ENCODE results near the gene ZNF234.
"Not testable (repeated sequence)": the region's sequence is repeated elsewhere in the genome, so short reads cannot be mapped to it uniquely, and the experiment has no call there.

Gene ZNF234

DNA sequence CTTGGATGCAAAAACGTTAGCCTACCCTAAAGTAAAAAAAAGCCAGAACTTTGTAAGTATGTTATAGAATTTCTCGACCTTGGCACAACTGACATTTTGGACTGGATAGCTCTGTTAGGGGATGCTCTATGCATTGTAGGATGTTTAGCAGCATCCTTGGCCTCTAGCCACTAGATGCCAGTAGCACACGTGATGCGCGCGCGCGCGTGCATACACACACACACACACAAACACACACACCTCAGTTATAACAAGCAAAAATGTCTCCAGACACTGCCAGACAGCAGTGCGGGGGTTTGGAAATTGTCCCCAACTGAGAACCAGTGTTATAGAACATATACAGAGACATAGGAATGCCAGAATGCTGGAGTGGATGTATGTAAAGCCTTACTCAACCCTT, 40.8 kb downstream of the ZNF234 start:
- no peak for DNase-seq

DNA sequence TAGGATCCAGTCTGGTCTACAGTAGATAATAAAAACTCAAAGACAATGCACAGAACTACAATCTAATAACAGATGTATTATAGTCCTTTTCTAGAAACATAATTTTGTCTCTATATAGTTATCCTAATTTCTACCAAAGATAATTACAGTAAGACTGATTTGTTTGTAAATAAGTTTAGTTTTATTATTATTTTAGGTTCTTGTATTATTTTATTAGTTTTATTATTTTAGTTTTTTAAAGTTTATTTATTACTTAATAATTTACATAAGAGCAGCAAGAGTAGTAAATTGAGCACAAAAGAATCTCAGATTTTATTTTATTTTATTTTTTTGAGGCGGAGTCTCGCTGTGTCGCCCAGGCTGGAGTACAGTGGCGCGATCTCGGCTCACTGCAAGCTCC, 48.7 kb downstream of the ZNF234 start:
- DNase-seq: no peak

DNA sequence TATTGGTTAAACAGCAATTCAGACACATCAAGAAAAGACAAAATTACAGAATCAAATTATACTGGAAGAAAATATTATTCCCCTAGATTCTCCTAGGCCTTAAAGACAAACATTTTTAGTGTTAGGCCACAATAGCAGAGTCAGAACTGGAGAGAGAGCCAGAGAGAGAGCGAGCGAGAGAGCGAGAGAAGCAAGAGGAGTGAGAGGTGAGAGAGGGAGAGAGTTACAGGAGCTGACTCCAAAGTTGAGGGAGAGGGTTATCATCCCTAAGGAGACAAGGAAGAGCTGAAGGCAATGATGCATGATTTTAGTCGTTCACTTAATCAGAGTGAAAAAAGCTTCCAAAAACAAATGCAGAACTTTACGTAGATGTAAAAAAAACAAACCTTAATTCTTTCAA, 50.8 kb downstream of the ZNF234 start:
- DNase-seq: no peak

DNA sequence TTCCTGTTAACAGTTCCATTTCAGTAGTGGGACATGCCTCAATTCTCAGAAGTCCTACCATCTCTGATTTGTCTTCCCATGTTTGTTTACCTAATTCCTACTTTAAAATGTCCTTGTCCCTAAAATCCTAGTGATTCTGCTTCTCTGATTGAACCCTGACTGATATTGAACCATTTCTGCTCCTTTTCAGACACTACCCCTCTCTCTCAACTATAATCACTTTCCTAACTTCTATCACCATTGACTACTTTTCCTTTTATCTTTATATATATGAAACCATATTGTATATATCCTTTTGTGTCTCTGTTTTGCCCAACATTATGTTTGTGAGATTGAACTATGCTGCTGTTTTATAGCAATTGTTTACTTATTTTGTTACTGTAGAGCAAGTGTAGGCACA, 55.4 kb downstream of the ZNF234 start:
- DNase-seq: no peak

- DNase-seq: no peak
Measured at GRCh38 chr19:44202470-44202869, 61.1 kb downstream of the ZNF234 start.

DNA sequence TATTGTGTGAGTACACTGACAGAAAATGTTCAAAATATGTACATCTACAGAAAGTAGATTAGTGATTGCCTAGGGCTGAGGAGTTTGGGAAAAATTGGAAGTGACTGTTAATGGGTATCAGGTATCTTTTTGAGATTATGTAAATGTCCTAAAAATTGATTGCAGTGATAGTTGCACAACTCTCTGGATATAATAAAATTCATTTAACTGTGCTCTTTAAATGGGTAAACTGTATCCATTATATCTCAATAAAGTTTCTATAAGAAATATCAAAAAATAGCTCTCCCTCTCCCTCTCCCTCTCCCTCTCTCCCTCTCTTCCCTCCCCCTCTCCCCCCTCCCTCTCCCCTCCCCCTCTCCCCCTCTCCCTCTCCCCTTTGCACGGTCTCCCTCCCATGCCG, 61.6 kb downstream of the ZNF234 start:
- no peak for DNase-seq

- not testable (repeated sequence) for DNase-seq
Measured at GRCh38 chr19:44203877-44204276, 62.5 kb downstream of the ZNF234 start.

DNA sequence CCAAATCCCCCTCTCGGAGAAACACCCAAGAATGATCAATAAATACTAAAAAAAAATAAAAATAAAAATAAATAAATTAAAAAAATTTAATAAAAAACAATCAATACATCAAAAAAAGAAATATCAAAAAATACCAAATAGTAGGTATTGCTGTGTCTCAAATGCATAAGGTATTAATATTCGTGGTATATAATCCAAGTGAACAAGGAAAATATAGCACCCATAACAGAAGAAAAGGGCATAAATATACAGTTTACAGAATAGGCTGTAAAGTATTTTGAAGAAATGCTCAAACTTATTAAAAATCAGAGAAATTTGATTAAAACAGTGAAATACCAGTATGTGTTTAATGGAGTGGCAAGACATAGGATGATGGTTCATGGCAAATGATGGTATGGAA, 63.4 kb downstream of the ZNF234 start:
- DNase-seq: no peak

DNA sequence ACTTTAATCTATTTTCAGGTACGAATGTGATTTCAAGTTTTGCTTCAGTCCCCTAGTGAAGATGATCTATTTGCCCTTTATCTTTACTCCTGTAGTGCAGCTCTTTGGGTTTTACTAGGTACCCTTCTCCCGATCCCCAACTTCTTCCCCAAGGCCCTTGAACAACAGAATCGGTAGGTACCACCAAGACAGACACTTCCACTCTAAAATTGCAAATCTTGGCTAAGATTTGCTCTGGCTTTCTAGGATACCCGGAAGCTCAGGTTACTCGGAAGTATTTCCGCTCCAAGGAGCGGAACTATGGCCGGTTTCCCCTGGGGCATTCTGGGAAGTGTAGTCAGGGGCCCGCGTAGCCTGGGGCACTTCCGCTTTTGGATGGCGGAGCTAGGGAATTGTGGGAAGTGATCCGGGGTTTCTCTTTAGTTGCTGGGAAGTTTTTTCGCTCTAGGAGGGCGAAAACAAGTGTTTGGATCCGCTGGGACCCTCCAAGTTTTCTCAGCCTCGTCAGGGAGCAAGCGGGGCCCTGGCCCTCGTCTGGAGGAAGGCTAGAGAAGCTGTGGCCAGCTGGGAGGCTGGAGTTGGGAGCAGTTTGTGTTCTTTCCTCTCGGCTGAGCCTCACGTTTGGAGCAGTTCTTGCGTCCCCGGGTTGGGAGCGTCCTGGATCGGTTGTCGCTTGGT, 65.9 kb downstream of the ZNF234 start:
- peak; percentile 70 for DNase-seq

Measured in NCI-H1092 (cell line).